HG02870 (cell line): ENCODE measurements around the gene CEP112.

Experiments used
- ATAC-seq: cut with Tn5 transposase; IDR thresholded peaks from one replicate; pipeline ENCODE4 v1.9.1; 2021; ENCODE audit warnings: mild to moderate bottlenecking, moderate library complexity; ENCODE audit not compliant: unreplicated experiment

The CEP112 gene

GRCh38 chr17:65994679-65995078 is 197.3 kb downstream of the CEP112 start:
- no peak for ATAC-seq

GRCh38 chr17:65994114-65994513 is 197.8 kb downstream of the CEP112 start:
- ATAC-seq: no peak

GRCh38 chr17:65990593-65990992 is 201.3 kb downstream of the CEP112 start:
- ATAC-seq: no peak

- no peak for ATAC-seq
Measured at GRCh38 chr17:65988451-65988850, 203.5 kb downstream of the CEP112 start.

- ATAC-seq: no peak
Measured at GRCh38 chr17:65987988-65988387, 203.9 kb downstream of the CEP112 start.

GRCh38 chr17:65985571-65985970 is 206.4 kb downstream of the CEP112 start:
- no peak for ATAC-seq

GRCh38 chr17:65984299-65984698 is 207.6 kb downstream of the CEP112 start:
- no peak for ATAC-seq

GRCh38 chr17:65978871-65979270 is 213.1 kb downstream of the CEP112 start:
- ATAC-seq: no peak

GRCh38 chr17:65977041-65977440 is 214.9 kb downstream of the CEP112 start:
- ATAC-seq: no peak

- ATAC-seq: no peak
Measured at GRCh38 chr17:65975878-65976277, 216.1 kb downstream of the CEP112 start.

GRCh38 chr17:65973237-65973636 is 218.7 kb downstream of the CEP112 start:
- no peak for ATAC-seq

- no peak for ATAC-seq
Measured at GRCh38 chr17:65967372-65967771, 224.6 kb downstream of the CEP112 start.

GRCh38 chr17:65966072-65966695 is 225.7 kb downstream of the CEP112 start:
- ATAC-seq: no peak

- no peak for ATAC-seq
Measured at GRCh38 chr17:65963179-65963578, 228.8 kb downstream of the CEP112 start.

- ATAC-seq: no peak
Measured at GRCh38 chr17:65959630-65960029, 232.3 kb downstream of the CEP112 start.

- no peak for ATAC-seq
Measured at GRCh38 chr17:65956814-65957213, 235.1 kb downstream of the CEP112 start.

GRCh38 chr17:65954148-65954449 is 237.8 kb downstream of the CEP112 start:
- no peak for ATAC-seq

GRCh38 chr17:65953316-65954147 is 238.4 kb downstream of the CEP112 start:
- ATAC-seq: no peak

GRCh38 chr17:65952586-65952985 is 239.3 kb downstream of the CEP112 start:
- no peak for ATAC-seq

GRCh38 chr17:65952015-65952414 is 239.9 kb downstream of the CEP112 start:
- no peak for ATAC-seq

GRCh38 chr17:65947831-65948230 is 244.1 kb downstream of the CEP112 start:
- no peak for ATAC-seq

GRCh38 chr17:65942592-65942991 is 249.3 kb downstream of the CEP112 start:
- no peak for ATAC-seq
